ENCODE measurements around the gene CHRNE. TPM values are rescaled to one million over a fixed set of nuclear protein-coding genes. Genes with fewer than 3 reads are reported as not detected.

CHRNE gene
- total and polyA plus RNA-seq, 2 of the 13 experiments (the other 11 are each of a cell fraction or from before 2014, with no cell fraction given): 0.53 to 0.59 TPM

GRCh38 chr17:4913994-4914393 lies 11.1 kb upstream of the CHRNE start (continued):
- TF ChIP-seq ZBTB49 (CRISPR knock-in tag; IDR thresholded peaks at IDR 0.05; ENCODE audit: borderline replicate concordance): no peak
- no peak for TF ChIP-seq GLI4 (CRISPR knock-in tag; IDR thresholded peaks at IDR 0.05; ENCODE audit: borderline replicate concordance)
- TF ChIP-seq TFAP4 (IDR thresholded peaks at IDR 0.05; ENCODE audit: borderline replicate concordance, low read depth): peak; percentile 32; the same call in 1 of the 2 replicates
- no peak for TF ChIP-seq DRAP1 (CRISPR knock-in tag; IDR thresholded peaks at IDR 0.05)
- no peak for TF ChIP-seq HMG20B (CRISPR knock-in tag; conservative IDR thresholded peaks at IDR 0.05)
- no peak for TF ChIP-seq SNAPC2 (CRISPR knock-in tag; IDR thresholded peaks at IDR 0.05)
- TF ChIP-seq ZBTB2 (CRISPR knock-in tag; IDR thresholded peaks at IDR 0.05; ENCODE audit: low read depth): no peak
- TF ChIP-seq ZNF496 (CRISPR knock-in tag; IDR thresholded peaks at IDR 0.05; ENCODE audit: insufficient replicate concordance): no peak
- TF ChIP-seq CHD4 (IDR thresholded peaks at IDR 0.05; ENCODE audit: borderline replicate concordance, low read length): no peak
- TF ChIP-seq CC2D1A (CRISPR knock-in tag; IDR thresholded peaks at IDR 0.05): no peak
